Neural progenitor cell (in vitro differentiated cells): ENCODE results near the gene SAMHD1.

Experiments used
- CTCF ChIP-seq: fragments of 200-600 bp; sonication (generic); IDR thresholded peaks from 2 replicates; pipeline ENCODE4 v1.5.1; 2017; ENCODE audit warnings: antibody characterized with exemption, mild to moderate bottlenecking
- EZH2 ChIP-seq: fragments of 200-600 bp; sonication (generic); IDR thresholded peaks from 2 replicates; pipeline ENCODE4 v1.6.1; 2017; ENCODE audit warnings: antibody characterized with exemption, mild to moderate bottlenecking, moderate library complexity
- EZH2phosphoT487 ChIP-seq: fragments of 200-600 bp; sonication (generic); IDR thresholded peaks from 2 replicates; pipeline ENCODE4 v1.6.1; 2017; ENCODE audit warnings: antibody characterized with exemption

GRCh38 chr20:36886859-36887751 is 64.4 kb downstream of the SAMHD1 start:
- TF ChIP-seq EZH2, result no peak
- TF ChIP-seq CTCF, result peak; percentile 90
- TF ChIP-seq EZH2phosphoT487, result no peak
